ENCODE data around the gene HS3ST4. TPM values are rescaled to one million over a fixed set of nuclear protein-coding genes. Genes with fewer than 3 reads are reported as not detected.

HS3ST4 gene
- total and polyA plus RNA-seq, 2 experiments from 2014 or later, result not detected

GRCh38 chr16:26133416-26134093 lies 441.8 kb downstream of the HS3ST4 start:
- no peaks in the 10 kb centered on the region for H3K79me2 ChIP-seq (ENCODE audit: insufficient read depth)
- no peaks in the 10 kb centered on the region for H3K36me3 ChIP-seq (ENCODE audit: low read depth)
- H3K4me1 ChIP-seq (ENCODE audit: insufficient read depth), result no peaks in the 10 kb centered on the region
- H3K9me3 ChIP-seq (ENCODE audit: low read depth), result no peaks in the 10 kb centered on the region
- H4K20me1 ChIP-seq (ENCODE audit: insufficient read depth), result no peaks in the 10 kb centered on the region
- 1 to 2% methylated on average over 5 of the region's 5 CpGs for WGBS, 2 experiments (ENCODE audit: low coverage in 1 of 2, low lambda C conversion rate in 2 of 2, missing lambda C conversion rate in 2 of 2)
- TF ChIP-seq EZH2phosphoT487 (IDR thresholded peaks at IDR 0.05; ENCODE audit: insufficient read depth, low read depth) (no peak), EZH2 (IDR thresholded peaks at IDR 0.05; ENCODE audit: insufficient read depth, poor library complexity, severe bottlenecking) (no peak)
- no peak overlapping the region for H2AFZ ChIP-seq
- H3K9ac ChIP-seq, result no peak overlapping the region
- no peak for DNase-seq
- H3K9me2 ChIP-seq (ENCODE audit: insufficient read depth), result no peaks in the 10 kb centered on the region
- no peaks in the 10 kb centered on the region for H3F3A ChIP-seq (ENCODE audit: insufficient read depth)
- no peak overlapping the region for H3K27ac ChIP-seq
- H3K4me3 ChIP-seq, result no peak overlapping the region
- in situ Hi-C loops (cut with MboI), result no loop called here
- no peak overlapping the region for H3K4me2 ChIP-seq (ENCODE audit: unreplicated experiment)
- H3K27me3 ChIP-seq (replicated peaks; ENCODE audit: insufficient read depth), result no peaks in the 10 kb centered on the region

GRCh38 chr16:26134588-26134987 lies 442.8 kb downstream of the HS3ST4 start:
- Histone ChIP-seq H3K4me3 (no peak overlapping the region), H3K4me2 (ENCODE audit: unreplicated experiment) (no peak overlapping the region), H3K36me3 (ENCODE audit: low read depth) (no peaks in the 10 kb centered on the region), H3K9me3 (ENCODE audit: low read depth) (no peaks in the 10 kb centered on the region), H3K27ac (no peak overlapping the region), H3K27me3 (replicated peaks; ENCODE audit: insufficient read depth) (no peaks in the 10 kb centered on the region), H3K79me2 (ENCODE audit: insufficient read depth) (no peaks in the 10 kb centered on the region), H2AFZ (no peak overlapping the region), H4K20me1 (ENCODE audit: insufficient read depth) (no peaks in the 10 kb centered on the region), H3K4me1 (ENCODE audit: insufficient read depth) (no peaks in the 10 kb centered on the region), H3K9ac (no peak overlapping the region), H3F3A (ENCODE audit: insufficient read depth) (no peaks in the 10 kb centered on the region), H3K9me2 (ENCODE audit: insufficient read depth) (no peaks in the 10 kb centered on the region)
- TF ChIP-seq EZH2 (IDR thresholded peaks at IDR 0.05; ENCODE audit: insufficient read depth, poor library complexity, severe bottlenecking) (no peak), EZH2phosphoT487 (IDR thresholded peaks at IDR 0.05; ENCODE audit: insufficient read depth, low read depth) (no peak)
- WGBS, 2 experiments (ENCODE audit: low coverage in 1 of 2, low lambda C conversion rate in 2 of 2, missing lambda C conversion rate in 2 of 2), result 13 to 15% methylated on average over 2 of the region's 2 CpGs
- no peak for DNase-seq
- in situ Hi-C loops (cut with MboI), result no loop called here

GRCh38 chr16:26137956-26138355 lies 446.2 kb downstream of the HS3ST4 start:
- in situ Hi-C loops (cut with MboI), result no loop called here
- Histone ChIP-seq H3K27ac (no peak overlapping the region), H3K79me2 (ENCODE audit: insufficient read depth) (no peaks in the 10 kb centered on the region), H3K4me2 (ENCODE audit: unreplicated experiment) (no peak overlapping the region), H3K36me3 (ENCODE audit: low read depth) (no peaks in the 10 kb centered on the region), H3K9me3 (ENCODE audit: low read depth) (no peaks in the 10 kb centered on the region), H4K20me1 (ENCODE audit: insufficient read depth) (no peaks in the 10 kb centered on the region), H2AFZ (no peak overlapping the region), H3K9ac (no peak overlapping the region), H3K27me3 (replicated peaks; ENCODE audit: insufficient read depth) (no peaks in the 10 kb centered on the region), H3K4me3 (no peak overlapping the region), H3K4me1 (ENCODE audit: insufficient read depth) (no peaks in the 10 kb centered on the region), H3K9me2 (ENCODE audit: insufficient read depth) (no peaks in the 10 kb centered on the region), H3F3A (ENCODE audit: insufficient read depth) (no peaks in the 10 kb centered on the region)
- no peak for DNase-seq
- WGBS, 2 experiments (ENCODE audit: low coverage in 1 of 2, low lambda C conversion rate in 2 of 2, missing lambda C conversion rate in 2 of 2), result 19 to 22% methylated on average over 2 of the region's 2 CpGs
- TF ChIP-seq EZH2 (IDR thresholded peaks at IDR 0.05; ENCODE audit: insufficient read depth, poor library complexity, severe bottlenecking) (no peak), EZH2phosphoT487 (IDR thresholded peaks at IDR 0.05; ENCODE audit: insufficient read depth, low read depth) (no peak)

- Histone ChIP-seq H3K4me1 (ENCODE audit: insufficient read depth) (no peaks in the 10 kb centered on the region), H3K79me2 (ENCODE audit: insufficient read depth) (no peaks in the 10 kb centered on the region), H3F3A (ENCODE audit: insufficient read depth) (no peaks in the 10 kb centered on the region), H3K4me2 (ENCODE audit: unreplicated experiment) (no peak overlapping the region), H3K9me2 (ENCODE audit: insufficient read depth) (no peaks in the 10 kb centered on the region), H3K4me3 (no peak overlapping the region), H2AFZ (no peak overlapping the region), H3K27me3 (replicated peaks; ENCODE audit: insufficient read depth) (no peaks in the 10 kb centered on the region), H3K27ac (no peak overlapping the region), H3K9me3 (ENCODE audit: low read depth) (no peaks in the 10 kb centered on the region), H4K20me1 (ENCODE audit: insufficient read depth) (no peaks in the 10 kb centered on the region), H3K9ac (no peak overlapping the region), H3K36me3 (ENCODE audit: low read depth) (no peaks in the 10 kb centered on the region)
- in situ Hi-C loops (cut with MboI), result no loop called here
- TF ChIP-seq EZH2 (IDR thresholded peaks at IDR 0.05; ENCODE audit: insufficient read depth, poor library complexity, severe bottlenecking), result no peak
- no peak for TF ChIP-seq EZH2phosphoT487 (IDR thresholded peaks at IDR 0.05; ENCODE audit: insufficient read depth, low read depth)
- 22 to 23% methylated on average over 7 of the region's 7 CpGs for WGBS, 2 experiments (ENCODE audit: low coverage in 1 of 2, low lambda C conversion rate in 2 of 2, missing lambda C conversion rate in 2 of 2)
- no peak for DNase-seq
Observed at GRCh38 chr16:26139091-26139490, 447.3 kb downstream of the HS3ST4 start.
